HEK293 (cell line): ENCODE data around the gene PAX2.
A peak's percentile ranks its signal among the peaks of the same experiment; 100 is the strongest.

ENCODE experiments used
- CTCF ChIA-PET: fragments of 350-600 bp; formaldehyde crosslinking; extraction: SDS; loops from one replicate; lab custom pipeline; 2021; ENCODE audit warnings: antibody characterized with exemption; lab: Yijun Ruan, JAX
- POLR2A ChIA-PET: fragments of 300-600 bp; formaldehyde crosslinking; extraction: SDS; loops from one replicate; lab custom pipeline; 2020; ENCODE audit warnings: antibody characterized with exemption, inconsistent platforms; lab: Yijun Ruan, JAX
- H3K27ac ChIP-seq: fragments of 200-500 bp; sonication (Bioruptor generic); 2 replicates; pipeline ENCODE4 v1.5.1; 2014; ENCODE audit warnings: low read depth, low read length, control low read depth, inconsistent platforms; ENCODE audit errors: extremely low read depth
- H3K36me3 ChIP-seq, 2 experiments: fragments of 200-500 bp in 1 of 2; sonication (Bioruptor generic) in 1 of 2; 1 replicate in 1 of 2; 2 replicates in 1 of 2; pipeline ENCODE4 v1.5.1; 2014 to 2017; ENCODE audit warnings: inconsistent platforms in 2 of 2, low read length in 2 of 2; ENCODE audit not compliant: control insufficient read depth in 2 of 2, insufficient read depth in 1 of 2
- H3K4me1 ChIP-seq: fragments of 200-500 bp; sonication (Bioruptor generic); 2 replicates; pipeline ENCODE4 v1.5.1; 2014; ENCODE audit warnings: mild to moderate bottlenecking, low read length, inconsistent platforms; ENCODE audit not compliant: control insufficient read depth, insufficient read depth
- H3K4me3 ChIP-seq: 2 replicates; pipeline ENCODE4 v1.5.1; 2011; ENCODE audit warnings: low read depth, mild to moderate bottlenecking, control low read depth, low read length, moderate library complexity
- H3K9me3 ChIP-seq: fragments of 200-500 bp; sonication (Bioruptor generic); 2 replicates; pipeline ENCODE4 v1.5.1; 2014; ENCODE audit warnings: low read depth, low read length, inconsistent platforms; ENCODE audit not compliant: control insufficient read depth, insufficient read depth
- BCL6B ChIP-seq: fragments of 450-650 bp; formaldehyde crosslinking; IDR thresholded peaks from 2 replicates; pipeline ENCODE4 v1.5.1; 2017; ENCODE audit warnings: missing biosample characterization, missing genetic modification characterization
- HIC1 ChIP-seq: fragments of 450-650 bp; formaldehyde crosslinking; IDR thresholded peaks from 2 replicates; pipeline ENCODE4 v1.5.1; 2016; ENCODE audit warnings: missing biosample characterization, missing genetic modification characterization
- IKZF3 ChIP-seq: fragments of 450-650 bp; IDR thresholded peaks from 2 replicates; pipeline ENCODE4 v1.5.0; 2018; ENCODE audit warnings: missing biosample characterization, mild to moderate bottlenecking, missing genetic modification characterization, moderate library complexity
- PBX3 ChIP-seq: sonication (generic); formaldehyde crosslinking; IDR thresholded peaks from 2 replicates; pipeline ENCODE4 v1.8.1; 2022; ENCODE audit warnings: mild to moderate bottlenecking, moderate library complexity, missing genetic modification reagents
- SP2 ChIP-seq: fragments of 450-650 bp; formaldehyde crosslinking; IDR thresholded peaks from 2 replicates; pipeline ENCODE4 v1.5.1; 2016; ENCODE audit warnings: missing biosample characterization, missing genetic modification characterization
- ZBTB11 ChIP-seq: fragments of 450-650 bp; formaldehyde crosslinking; conservative IDR thresholded peaks from 2 replicates; pipeline ENCODE4 v1.5.1; 2016; ENCODE audit warnings: low read depth, missing biosample characterization, missing genetic modification characterization
- ZNF112 ChIP-seq: fragments of 450-650 bp; formaldehyde crosslinking; IDR thresholded peaks from 2 replicates; pipeline ENCODE4 v1.5.0; 2017; ENCODE audit warnings: missing biosample characterization, missing genetic modification characterization
- ZNF133 ChIP-seq: fragments of 450-650 bp; formaldehyde crosslinking; IDR thresholded peaks from 2 replicates; pipeline ENCODE4 v1.5.1; 2016; ENCODE audit warnings: missing biosample characterization, missing genetic modification characterization
- ZNF184 ChIP-seq: fragments of 450-650 bp; IDR thresholded peaks from 2 replicates; pipeline ENCODE4 v1.5.1; 2018; ENCODE audit warnings: missing biosample characterization, mild to moderate bottlenecking, missing genetic modification characterization
- ZNF202 ChIP-seq: fragments of 450-650 bp; formaldehyde crosslinking; IDR thresholded peaks from 2 replicates; pipeline ENCODE4 v1.5.1; 2016; ENCODE audit warnings: missing biosample characterization, missing genetic modification characterization, borderline replicate concordance
- ZNF24 ChIP-seq: fragments of 450-650 bp; formaldehyde crosslinking; IDR thresholded peaks from 2 replicates; pipeline ENCODE4 v1.5.1; 2016; ENCODE audit warnings: missing biosample characterization, missing genetic modification characterization
- ZNF248 ChIP-seq: fragments of 450-650 bp; formaldehyde crosslinking; IDR thresholded peaks from 2 replicates; pipeline ENCODE4 v1.5.1; 2017; ENCODE audit warnings: missing biosample characterization, missing genetic modification characterization
- ZNF335 ChIP-seq: fragments of 450-650 bp; formaldehyde crosslinking; conservative IDR thresholded peaks from 2 replicates; pipeline ENCODE4 v1.5.1; 2016; ENCODE audit warnings: missing biosample characterization, missing genetic modification characterization
- ZNF394 ChIP-seq: fragments of 450-650 bp; formaldehyde crosslinking; IDR thresholded peaks from 2 replicates; pipeline ENCODE4 v1.5.1; 2016; ENCODE audit warnings: missing biosample characterization, missing genetic modification characterization, mild to moderate bottlenecking, moderate library complexity, borderline replicate concordance
- ZNF433 ChIP-seq: fragments of 450-650 bp; formaldehyde crosslinking; IDR thresholded peaks from 2 replicates; pipeline ENCODE4 v1.5.1; 2016; ENCODE audit warnings: missing biosample characterization, missing genetic modification characterization, low read depth
- ZNF548 ChIP-seq: fragments of 450-650 bp; formaldehyde crosslinking; IDR thresholded peaks from 2 replicates; pipeline ENCODE4 v1.5.1; 2016; ENCODE audit warnings: missing biosample characterization, missing genetic modification characterization
- ZNF555 ChIP-seq: fragments of 450-650 bp; formaldehyde crosslinking; conservative IDR thresholded peaks from 2 replicates; pipeline ENCODE4 v1.5.1; 2017; ENCODE audit warnings: missing biosample characterization, mild to moderate bottlenecking, missing genetic modification characterization, inconsistent platforms
- ZNF571 ChIP-seq: fragments of 450-650 bp; formaldehyde crosslinking; IDR thresholded peaks from 2 replicates; pipeline ENCODE4 v1.5.0; 2017; ENCODE audit warnings: missing biosample characterization, missing genetic modification characterization
- ZNF580 ChIP-seq: fragments of 450-650 bp; formaldehyde crosslinking; IDR thresholded peaks from 2 replicates; pipeline ENCODE4 v1.5.1; 2016; ENCODE audit warnings: missing biosample characterization, missing genetic modification characterization
- ZNF585B ChIP-seq: fragments of 450-650 bp; formaldehyde crosslinking; IDR thresholded peaks from 2 replicates; pipeline ENCODE4 v1.5.1; 2016; ENCODE audit warnings: missing biosample characterization, missing genetic modification characterization
- ZNF600 ChIP-seq: fragments of 450-650 bp; formaldehyde crosslinking; IDR thresholded peaks from 2 replicates; pipeline ENCODE4 v1.5.1; 2016; ENCODE audit warnings: missing biosample characterization, missing genetic modification characterization
- ZNF610 ChIP-seq: fragments of 450-650 bp; formaldehyde crosslinking; IDR thresholded peaks from 2 replicates; pipeline ENCODE4 v1.5.1; 2016; ENCODE audit warnings: missing biosample characterization, missing genetic modification characterization, borderline replicate concordance
- ZNF701 ChIP-seq: fragments of 450-650 bp; formaldehyde crosslinking; IDR thresholded peaks from 2 replicates; pipeline ENCODE4 v1.5.1; 2016; ENCODE audit warnings: missing biosample characterization, missing genetic modification characterization
- ZNF785 ChIP-seq: fragments of 450-650 bp; formaldehyde crosslinking; IDR thresholded peaks from 2 replicates; pipeline ENCODE4 v1.5.1; 2016; ENCODE audit warnings: missing biosample characterization, missing genetic modification characterization

Gene PAX2

GRCh38 chr10:100744136-100744986, 1.0 kb upstream of the PAX2 start (continued):
- TF ChIP-seq ZNF335: peak; percentile 95
- TF ChIP-seq ZNF548 (tag by site-specific recombination): no peak
- no peak for TF ChIP-seq ZNF571 (tag by site-specific recombination)
- no peak for TF ChIP-seq ZNF555 (tag by site-specific recombination)
- no peak for TF ChIP-seq ZNF24 (tag by site-specific recombination)
- TF ChIP-seq ZNF610 (tag by site-specific recombination): no peak
- TF ChIP-seq ZNF184 (tag by site-specific recombination): no peak
- no peak for TF ChIP-seq ZNF133 (tag by site-specific recombination)
- TF ChIP-seq ZNF580 (tag by site-specific recombination): no peak
- TF ChIP-seq ZNF202 (tag by site-specific recombination): no peak
- TF ChIP-seq ZNF433 (tag by site-specific recombination): no peak
- TF ChIP-seq ZBTB11: peak; percentile 97
- TF ChIP-seq ZNF785: no peak

GRCh38 chr10:100745882-100746783, 751 bp downstream of the PAX2 start:
- H3K36me3 ChIP-seq: peaks cover 0 to 2% of the 10 kb centered on the region in 2 experiments; a peak in 1 of 3 replicates
- peaks cover 2% of the 10 kb centered on the region; the same call in 1 of the 2 replicates for H3K4me1 ChIP-seq
- H3K4me3 ChIP-seq: peak overlapping the region; percentile 45
- ChIA-PET POLR2A (interaction anchor here (0.8 kb wide), 1 partner anchor 49 kb away, joined by 3 read pairs; no protein-coding TSS in a partner anchor), CTCF (interaction anchor here (3.0 to 4.2 kb wide), 5 partner anchors 10 to 184 kb away, joined by 32 to 144 read pairs (median 37); no protein-coding TSS in a partner anchor)
- peak overlapping the region; percentile 66; the same call in 1 of the 2 replicates for H3K27ac ChIP-seq
- no peaks in the 10 kb centered on the region for H3K9me3 ChIP-seq
- TF ChIP-seq ZNF585B: no peak
- TF ChIP-seq ZNF394 (tag by site-specific recombination): peak; percentile 65; the same call in 1 of the 2 replicates
- no peak for TF ChIP-seq ZNF133 (tag by site-specific recombination)
- no peak for TF ChIP-seq ZNF248 (tag by site-specific recombination)
- no peak for TF ChIP-seq BCL6B (tag by site-specific recombination)
- no peak for TF ChIP-seq HIC1
- no peak for TF ChIP-seq ZNF548 (tag by site-specific recombination)
- no peak for TF ChIP-seq ZNF701 (tag by site-specific recombination)
- no peak; the same call in 1 of the 2 replicates for TF ChIP-seq SP2 (tag by site-specific recombination)
- TF ChIP-seq PBX3 (CRISPR knock-in tag): no peak
- no peak for TF ChIP-seq ZNF112 (tag by site-specific recombination)
- TF ChIP-seq ZNF600 (tag by site-specific recombination): peak; percentile 89
- no peak for TF ChIP-seq IKZF3 (tag by site-specific recombination)
